Neural crest cell (in vitro differentiated cells): ENCODE data around the gene TREML1. TPM values are rescaled to one million over a fixed set of nuclear protein-coding genes. Genes with fewer than 3 reads are reported as not detected.

Source experiments
- DNase-seq: peaks from one replicate; pipeline ENCODE4 v3.0.0; 2021; ENCODE audit warnings: low read depth, mixed read lengths, low spot score
- H3K27ac Mint-ChIP-seq: one replicate; pipeline ENCODE4 v1.8.0; 2021; ENCODE audit warnings: mild to moderate bottlenecking, mixed read lengths; ENCODE audit not compliant: unreplicated experiment
- H3K27me3 Mint-ChIP-seq: 2 replicates; pipeline ENCODE4 v1.8.0; 2021; ENCODE audit warnings: low read depth, mild to moderate bottlenecking, mixed read lengths
- H3K36me3 Mint-ChIP-seq: 2 replicates; pipeline ENCODE4 v1.8.0; 2021; ENCODE audit warnings: low read depth, mild to moderate bottlenecking, mixed read lengths
- H3K4me1 Mint-ChIP-seq: 2 replicates; pipeline ENCODE4 v1.8.0; 2021; ENCODE audit warnings: mixed read lengths
- H3K4me3 Mint-ChIP-seq: one replicate; pipeline ENCODE4 v1.8.0; 2021; ENCODE audit warnings: mild to moderate bottlenecking, mixed read lengths
- H3K9me3 Mint-ChIP-seq: 2 replicates; pipeline ENCODE4 v1.8.0; 2021; ENCODE audit warnings: mixed read lengths
- CTCF ChIP-seq: fragments of 200-600 bp; sonication (generic); conservative IDR thresholded peaks from 2 replicates; pipeline ENCODE4 v1.5.0; 2021; ENCODE audit warnings: antibody characterized with exemption, mild to moderate bottlenecking
- total RNA-seq: library from RNA; stranded (reverse); gene quantifications from 2 replicates; pipeline ENCODE4 v1.2.1, GENCODE V29; 2021

Gene TREML1
- total RNA-seq, 1 donor from 2014 or later, result not detected

DNA sequence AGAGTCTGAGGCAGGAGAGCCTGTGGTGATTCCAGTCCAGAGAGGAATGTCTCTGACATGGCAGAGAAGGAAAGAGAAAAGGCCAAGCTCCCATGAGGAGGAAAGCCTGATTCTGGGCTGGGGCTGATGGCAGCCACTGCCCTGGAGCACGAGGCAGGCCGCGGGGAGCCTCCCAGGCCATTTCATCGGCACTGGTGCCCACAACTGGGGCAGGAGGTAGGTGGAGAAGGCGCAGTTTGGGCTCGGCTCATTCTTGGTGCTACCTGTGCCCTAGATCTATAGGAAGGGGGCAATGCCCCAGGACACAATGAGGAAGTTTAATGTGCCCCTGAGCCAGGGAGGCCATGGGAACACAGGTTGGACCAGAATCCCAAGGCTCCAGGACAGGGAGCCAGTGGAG is 2.6 kb upstream of the TREML1 start:
- no peak overlapping the region for H3K27ac Mint-ChIP-seq
- no peaks in the 10 kb centered on the region for H3K4me1 Mint-ChIP-seq
- no peaks in the 10 kb centered on the region for H3K9me3 Mint-ChIP-seq
- no peak for DNase-seq
- no peak for TF ChIP-seq CTCF
- H3K4me3 Mint-ChIP-seq, result no peak overlapping the region
- H3K27me3 Mint-ChIP-seq, result peaks cover 3% of the 10 kb centered on the region
- no peaks in the 10 kb centered on the region for H3K36me3 Mint-ChIP-seq

GRCh38 chr6:41156001-41156400 is 1.9 kb upstream of the TREML1 start:
- TF ChIP-seq CTCF, result no peak
- Mint-ChIP-seq H3K9me3 (no peaks in the 10 kb centered on the region), H3K36me3 (no peaks in the 10 kb centered on the region), H3K27me3 (peaks cover 3% of the 10 kb centered on the region), H3K4me3 (no peak overlapping the region), H3K27ac (no peak overlapping the region), H3K4me1 (no peaks in the 10 kb centered on the region)
- DNase-seq, result no peak

- Mint-ChIP-seq H3K36me3 (no peaks in the 10 kb centered on the region), H3K27ac (no peak overlapping the region), H3K4me1 (no peaks in the 10 kb centered on the region), H3K9me3 (no peaks in the 10 kb centered on the region), H3K4me3 (no peak overlapping the region), H3K27me3 (peaks cover 3% of the 10 kb centered on the region)
- no peak for DNase-seq
- TF ChIP-seq CTCF, result no peak
Observed at GRCh38 chr6:41155132-41155805, 1.1 kb upstream of the TREML1 start.

DNA sequence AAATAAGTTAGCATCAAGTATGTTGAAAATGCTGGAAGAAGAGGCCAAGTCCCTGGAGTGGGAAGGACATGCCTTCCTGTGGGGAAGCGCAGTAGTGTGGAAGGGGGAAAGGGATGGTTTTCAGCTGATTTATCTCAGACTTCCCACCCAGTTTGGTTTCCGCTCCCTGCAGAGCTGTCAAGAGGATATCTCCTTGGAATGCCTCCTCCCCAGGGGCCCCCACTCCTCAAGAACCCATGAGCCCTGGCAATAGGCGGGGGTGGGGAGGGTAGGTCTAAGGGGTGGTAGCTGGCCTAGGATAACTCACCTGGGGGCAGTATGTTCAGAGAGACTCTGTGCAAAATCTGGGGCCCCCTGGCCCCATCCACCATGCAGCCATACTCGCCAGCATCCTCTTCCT is 696 bp downstream of the TREML1 start:
- Mint-ChIP-seq H3K27ac (no peak overlapping the region), H3K4me1 (no peaks in the 10 kb centered on the region), H3K4me3 (no peak overlapping the region), H3K36me3 (no peaks in the 10 kb centered on the region), H3K9me3 (no peaks in the 10 kb centered on the region), H3K27me3 (peaks cover 3% of the 10 kb centered on the region)
- DNase-seq, result no peak
- TF ChIP-seq CTCF, result no peak

DNA sequence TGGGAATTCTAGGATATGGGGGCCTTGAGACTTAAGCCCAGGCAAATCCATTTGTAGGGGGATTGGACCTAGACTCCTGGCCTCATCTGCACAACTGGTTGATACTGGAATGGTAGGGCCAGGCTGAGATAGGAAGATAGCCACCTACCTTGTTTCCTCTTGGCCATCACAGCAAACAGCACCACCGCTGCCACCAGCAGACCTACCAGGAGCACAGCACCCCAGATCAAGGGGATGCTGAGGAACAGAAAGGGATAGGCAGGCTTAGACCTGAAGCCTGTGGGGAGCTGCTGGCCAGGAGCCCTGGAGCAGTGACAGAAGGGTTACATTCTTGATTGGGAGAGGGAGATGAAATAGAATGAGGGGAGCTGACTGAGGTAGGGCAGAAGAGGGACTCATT is 3.5 kb downstream of the TREML1 start:
- Mint-ChIP-seq H3K4me1 (no peaks in the 10 kb centered on the region), H3K9me3 (no peaks in the 10 kb centered on the region), H3K27ac (no peak overlapping the region), H3K36me3 (no peaks in the 10 kb centered on the region), H3K27me3 (no peaks in the 10 kb centered on the region), H3K4me3 (no peak overlapping the region)
- no peak for DNase-seq
- no peak for TF ChIP-seq CTCF

DNA sequence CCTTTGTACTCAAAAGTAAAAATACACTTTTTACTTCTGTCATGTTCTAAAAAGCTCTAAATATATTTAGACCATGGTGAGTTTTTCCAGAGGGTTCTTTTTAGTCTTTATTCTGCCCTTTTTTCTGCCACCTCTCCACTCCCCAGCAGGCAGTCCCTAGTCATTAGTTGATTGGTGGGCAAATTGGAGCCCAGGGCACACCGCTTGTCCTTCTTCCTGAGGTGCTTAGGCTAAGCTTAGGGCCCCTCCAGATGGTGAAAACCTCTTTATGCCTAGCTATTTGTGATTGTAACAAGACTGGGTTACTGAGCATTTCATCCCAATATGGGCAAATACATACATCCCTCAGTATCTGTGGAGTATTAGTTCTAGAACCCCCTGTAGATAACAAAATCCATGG is 6.2 kb downstream of the TREML1 start:
- no peaks in the 10 kb centered on the region for H3K4me1 Mint-ChIP-seq
- no peaks in the 10 kb centered on the region for H3K9me3 Mint-ChIP-seq
- H3K27ac Mint-ChIP-seq, result no peak overlapping the region
- TF ChIP-seq CTCF, result no peak
- DNase-seq, result no peak
- no peaks in the 10 kb centered on the region for H3K27me3 Mint-ChIP-seq
- H3K4me3 Mint-ChIP-seq, result no peak overlapping the region
- no peaks in the 10 kb centered on the region for H3K36me3 Mint-ChIP-seq
